Gastrocnemius medialis (tissue), 4 donors: ENCODE data around the gene ARHGAP26.
"Not testable (repeated sequence)": the region's sequence is repeated elsewhere in the genome, so short reads cannot be mapped to it uniquely, and the experiment has no call there.

Source experiments
- POLR2A ChIP-seq, 2 donors: fragments of 450-650 bp; IDR thresholded peaks; one replicate each; pipeline ENCODE4 v1.6.1; 2017; ENCODE audit warnings: antibody characterized with exemption in 2 of 2, mild to moderate bottlenecking in 2 of 2, moderate library complexity in 2 of 2
- TF ChIP-seq, protein P1 (sequence below), 5 experiments: fragments of 450-650 bp in 3 of 5; fragments of 200-600 bp in 2 of 5; sonication (generic) in 2 of 5; IDR thresholded peaks in 4 of 5; conservative IDR thresholded peaks in 1 of 5; 1 replicate in 4 of 5; 2 replicates in 1 of 5; pipeline ENCODE4 v1.5.1; 2016 to 2019; ENCODE audit warnings: antibody characterized with exemption in 5 of 5, mild to moderate bottlenecking in 3 of 5, moderate library complexity in 3 of 5

GRCh38 chr5:142928999-142929398 is 158.8 kb downstream of the ARHGAP26 start:
- TF ChIP-seq, protein P1, sequence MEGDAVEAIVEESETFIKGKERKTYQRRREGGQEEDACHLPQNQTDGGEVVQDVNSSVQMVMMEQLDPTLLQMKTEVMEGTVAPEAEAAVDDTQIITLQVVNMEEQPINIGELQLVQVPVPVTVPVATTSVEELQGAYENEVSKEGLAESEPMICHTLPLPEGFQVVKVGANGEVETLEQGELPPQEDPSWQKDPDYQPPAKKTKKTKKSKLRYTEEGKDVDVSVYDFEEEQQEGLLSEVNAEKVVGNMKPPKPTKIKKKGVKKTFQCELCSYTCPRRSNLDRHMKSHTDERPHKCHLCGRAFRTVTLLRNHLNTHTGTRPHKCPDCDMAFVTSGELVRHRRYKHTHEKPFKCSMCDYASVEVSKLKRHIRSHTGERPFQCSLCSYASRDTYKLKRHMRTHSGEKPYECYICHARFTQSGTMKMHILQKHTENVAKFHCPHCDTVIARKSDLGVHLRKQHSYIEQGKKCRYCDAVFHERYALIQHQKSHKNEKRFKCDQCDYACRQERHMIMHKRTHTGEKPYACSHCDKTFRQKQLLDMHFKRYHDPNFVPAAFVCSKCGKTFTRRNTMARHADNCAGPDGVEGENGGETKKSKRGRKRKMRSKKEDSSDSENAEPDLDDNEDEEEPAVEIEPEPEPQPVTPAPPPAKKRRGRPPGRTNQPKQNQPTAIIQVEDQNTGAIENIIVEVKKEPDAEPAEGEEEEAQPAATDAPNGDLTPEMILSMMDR (IDR thresholded peaks at IDR 0.05 in 4 of 5, conservative IDR thresholded peaks at IDR 0.05 in 1 of 5) = not testable (repeated sequence)
- TF ChIP-seq POLR2A (IDR thresholded peaks at IDR 0.05) = not testable (repeated sequence)
